ENCODE data around the gene MACIR.

DNA sequence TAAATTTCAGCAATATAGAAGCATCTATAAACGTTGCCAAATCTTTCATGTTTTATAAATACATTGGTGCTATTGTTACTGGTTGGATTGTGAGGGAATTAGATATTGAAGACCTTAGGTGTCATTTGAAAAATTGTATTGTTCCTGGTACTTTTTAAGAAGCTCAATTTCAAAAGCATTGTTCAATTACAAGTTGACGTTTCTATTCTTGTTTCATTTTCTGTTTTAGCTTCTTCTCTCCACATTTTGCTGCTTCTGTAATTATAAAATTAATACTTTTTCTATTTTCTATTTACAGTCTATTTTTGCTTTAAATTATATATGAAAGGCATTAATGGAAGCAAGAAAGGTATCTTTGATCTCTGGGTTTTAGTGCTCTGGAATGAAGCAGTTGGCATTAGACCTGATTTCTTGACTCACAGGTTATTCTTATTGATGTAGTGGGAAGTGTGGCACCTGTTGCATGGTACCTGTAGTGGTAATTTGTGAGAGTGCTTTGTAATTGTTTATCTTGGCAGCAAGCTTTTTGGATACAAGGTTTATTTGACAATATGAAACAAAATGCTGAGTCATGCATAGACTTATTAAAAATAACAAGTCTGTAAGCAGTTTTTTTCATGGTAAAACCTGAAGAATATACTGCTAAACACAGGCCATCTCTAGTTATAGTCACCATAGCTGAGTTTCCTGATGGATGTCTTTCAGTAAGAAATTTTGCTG, 13.2 kb downstream of the MACIR start:
- TF ChIP-seq, protein P1, sequence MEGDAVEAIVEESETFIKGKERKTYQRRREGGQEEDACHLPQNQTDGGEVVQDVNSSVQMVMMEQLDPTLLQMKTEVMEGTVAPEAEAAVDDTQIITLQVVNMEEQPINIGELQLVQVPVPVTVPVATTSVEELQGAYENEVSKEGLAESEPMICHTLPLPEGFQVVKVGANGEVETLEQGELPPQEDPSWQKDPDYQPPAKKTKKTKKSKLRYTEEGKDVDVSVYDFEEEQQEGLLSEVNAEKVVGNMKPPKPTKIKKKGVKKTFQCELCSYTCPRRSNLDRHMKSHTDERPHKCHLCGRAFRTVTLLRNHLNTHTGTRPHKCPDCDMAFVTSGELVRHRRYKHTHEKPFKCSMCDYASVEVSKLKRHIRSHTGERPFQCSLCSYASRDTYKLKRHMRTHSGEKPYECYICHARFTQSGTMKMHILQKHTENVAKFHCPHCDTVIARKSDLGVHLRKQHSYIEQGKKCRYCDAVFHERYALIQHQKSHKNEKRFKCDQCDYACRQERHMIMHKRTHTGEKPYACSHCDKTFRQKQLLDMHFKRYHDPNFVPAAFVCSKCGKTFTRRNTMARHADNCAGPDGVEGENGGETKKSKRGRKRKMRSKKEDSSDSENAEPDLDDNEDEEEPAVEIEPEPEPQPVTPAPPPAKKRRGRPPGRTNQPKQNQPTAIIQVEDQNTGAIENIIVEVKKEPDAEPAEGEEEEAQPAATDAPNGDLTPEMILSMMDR (IDR thresholded peaks at IDR 0.05; ENCODE audit: low read depth, low read length, missing input control) = no peak
- no peak for TF ChIP-seq YY1 (IDR thresholded peaks at IDR 0.05)

Measured in liver (tissue), 2 donors.